OCI-LY1 (cell line): Measurements from ENCODE around the gene NOXA1.

ENCODE experiments used
- H2AFZ ChIP-seq: fragments of 200-600 bp; sonication (generic), shearing (Covaris generic); 2 replicates; pipeline ENCODE4 v1.6.0; 2014; ENCODE audit warnings: antibody characterized with exemption, mild to moderate bottlenecking, low read length
- H3F3A ChIP-seq: fragments of 200-600 bp; sonication (generic), shearing (Covaris generic); 2 replicates; pipeline ENCODE4 v1.6.0; 2014; ENCODE audit warnings: mild to moderate bottlenecking, antibody characterized with exemption, low read length, moderate library complexity; ENCODE audit not compliant: insufficient read depth
- H3K27ac ChIP-seq: fragments of 200-600 bp; sonication (generic); 2 replicates; pipeline ENCODE4 v1.5.1; 2014; ENCODE audit warnings: low read length, mixed run types, mild to moderate bottlenecking, low read depth; ENCODE audit not compliant: poor library complexity, severe bottlenecking
- H3K27me3 ChIP-seq: fragments of 200-600 bp; sonication (generic); 2 replicates; pipeline ENCODE4 v1.6.0; 2014; ENCODE audit warnings: antibody characterized with exemption, mild to moderate bottlenecking, low read length, moderate library complexity; ENCODE audit not compliant: insufficient read depth
- H3K36me3 ChIP-seq: fragments of 200-600 bp; sonication (generic); 2 replicates; pipeline ENCODE4 v1.6.1; 2014; ENCODE audit warnings: mild to moderate bottlenecking, antibody characterized with exemption, low read length, moderate library complexity, mixed read lengths; ENCODE audit not compliant: insufficient read depth
- H3K4me1 ChIP-seq: fragments of 200-600 bp; sonication (generic); 2 replicates; pipeline ENCODE4 v1.5.1; 2014; ENCODE audit warnings: mild to moderate bottlenecking, low read length, moderate library complexity; ENCODE audit not compliant: insufficient read depth, severe bottlenecking
- H3K4me2 ChIP-seq: fragments of 200-600 bp; sonication (generic), shearing (Covaris generic); 2 replicates; pipeline ENCODE4 v1.6.1; 2014; ENCODE audit warnings: low read length
- H3K4me3 ChIP-seq: fragments of 200-600 bp; sonication (generic); 2 replicates; pipeline ENCODE4 v1.5.1; 2014; ENCODE audit warnings: low read length, low read depth, mild to moderate bottlenecking, mixed read lengths; ENCODE audit not compliant: poor library complexity, severe bottlenecking
- H3K79me2 ChIP-seq: fragments of 200-600 bp; shearing (Covaris generic); 2 replicates; pipeline ENCODE4 v1.6.1; 2016; ENCODE audit warnings: mixed run types, low read length, mixed read lengths; ENCODE audit not compliant: insufficient read depth
- H3K9ac ChIP-seq: fragments of 200-600 bp; sonication (generic), shearing (Covaris generic); 2 replicates; pipeline ENCODE4 v1.6.1; 2014; ENCODE audit warnings: mild to moderate bottlenecking, low read length, mixed read lengths
- H3K9me2 ChIP-seq: fragments of 200-600 bp; sonication (generic), shearing (Covaris generic); 2 replicates; pipeline ENCODE4 v1.6.1; 2014; ENCODE audit warnings: low read depth, mild to moderate bottlenecking, low read length, mixed read lengths
- H3K9me3 ChIP-seq: fragments of 200-600 bp; shearing (Covaris generic); 2 replicates; pipeline ENCODE4 v1.6.1; 2014; ENCODE audit warnings: low read length, mixed read lengths
- H4K20me1 ChIP-seq: fragments of 200-600 bp; sonication (generic), shearing (Covaris generic); 2 replicates; pipeline ENCODE4 v1.6.0; 2016; ENCODE audit warnings: mild to moderate bottlenecking, low read length; ENCODE audit not compliant: insufficient read depth
- CTCF ChIP-seq: fragments of 200-600 bp; sonication (generic), shearing (Covaris generic); IDR thresholded peaks from 2 replicates; pipeline ENCODE4 v1.5.1; 2017; ENCODE audit warnings: mild to moderate bottlenecking, antibody characterized with exemption, low read length, moderate library complexity, mixed read lengths
- EZH2 ChIP-seq: fragments of 200-600 bp; sonication (generic), shearing (Covaris generic); IDR thresholded peaks from 2 replicates; pipeline ENCODE4 v1.8.0; 2017; ENCODE audit warnings: borderline replicate concordance, mixed run types, mild to moderate bottlenecking, antibody characterized with exemption, low read length, moderate library complexity, mixed read lengths

NOXA1 gene

GRCh38 chr9:137479892-137480685 is 56.9 kb downstream of the NOXA1 start:
- Histone ChIP-seq H3K36me3 (no peaks in the 10 kb centered on the region), H4K20me1 (no peaks in the 10 kb centered on the region), H2AFZ (no peak overlapping the region), H3F3A (no peaks in the 10 kb centered on the region), H3K9me3 (peaks cover 8% of the 10 kb centered on the region; the same call in 1 of the 2 replicates), H3K4me2 (no peak overlapping the region), H3K9ac (no peak overlapping the region), H3K79me2 (no peaks in the 10 kb centered on the region), H3K27ac (no peak overlapping the region), H3K4me3 (no peak overlapping the region), H3K9me2 (no peaks in the 10 kb centered on the region), H3K4me1 (no peaks in the 10 kb centered on the region), H3K27me3 (no peaks in the 10 kb centered on the region)
- no peak for TF ChIP-seq CTCF

- no peaks in the 10 kb centered on the region for H3K4me1 ChIP-seq
- no peak overlapping the region for H3K9ac ChIP-seq
- TF ChIP-seq CTCF = no peak
- no peak for TF ChIP-seq EZH2
- H4K20me1 ChIP-seq = no peaks in the 10 kb centered on the region
- no peaks in the 10 kb centered on the region for H3K27me3 ChIP-seq
- no peak overlapping the region for H3K27ac ChIP-seq
- peaks cover 5% of the 10 kb centered on the region; the same call in 1 of the 2 replicates for H3K9me3 ChIP-seq
- H3K4me3 ChIP-seq = no peak overlapping the region
- H3K9me2 ChIP-seq = no peaks in the 10 kb centered on the region
- H3K79me2 ChIP-seq = no peaks in the 10 kb centered on the region
- H2AFZ ChIP-seq = no peak overlapping the region
- no peak overlapping the region for H3K4me2 ChIP-seq
- H3K36me3 ChIP-seq = no peaks in the 10 kb centered on the region
- no peaks in the 10 kb centered on the region for H3F3A ChIP-seq
Measured at GRCh38 chr9:137480686-137481683, 57.8 kb downstream of the NOXA1 start.

GRCh38 chr9:137482094-137482781 is 59.0 kb downstream of the NOXA1 start:
- Histone ChIP-seq H3K9ac (no peak overlapping the region), H3K4me2 (no peak overlapping the region), H4K20me1 (no peaks in the 10 kb centered on the region), H3K79me2 (no peaks in the 10 kb centered on the region), H3K27me3 (no peaks in the 10 kb centered on the region), H3K4me3 (no peak overlapping the region), H3K36me3 (no peaks in the 10 kb centered on the region), H3K9me3 (no peaks in the 10 kb centered on the region), H3K4me1 (no peaks in the 10 kb centered on the region), H3K9me2 (no peaks in the 10 kb centered on the region), H3K27ac (no peak overlapping the region), H2AFZ (no peak overlapping the region), H3F3A (no peaks in the 10 kb centered on the region)
- TF ChIP-seq CTCF (no peak), EZH2 (no peak)
